Adipose tissue (tissue), 3 donors: ENCODE data around the gene MUC22. TPM values are rescaled to one million over a fixed set of nuclear protein-coding genes. Genes with fewer than 3 reads are reported as not detected.
"Not testable (repeated sequence)": the region's sequence is repeated elsewhere in the genome, so short reads cannot be mapped to it uniquely, and the experiment has no call there.

ENCODE experiments used
- H3K27ac ChIP-seq: one replicate; pipeline ENCODE4 v1.5.1; 2013; ENCODE audit warnings: low read depth, low read length
- WGBS, 3 donors: extraction: QIAGEN DNeasy Blood & Tissue Kit; methylation state at CpG; one replicate each; pipeline ENCODE4 v1.1.7; 2013; 5-methylcytosine and 5-hydroxymethylcytosine counted together
- polyA plus RNA-seq, 3 donors: library from polyadenylated mRNA; stranded (reverse); fragments of 200-250 nt; gene quantifications; one replicate each; pipeline ENCODE4 v1.2.3, GENCODE V29; 2013
- donor health status: healthy with polysubstance abuse.
- donor health status: Bipolar disorder and iron deficiency.
- donor health status: healthy.

Gene MUC22
- polyA plus RNA-seq, 3 donors, result not detected

GRCh38 chr6:31063906-31064435 lies 53.7 kb downstream of the MUC22 start:
- 71 to 87% (median 84%) methylated on average over 7 of the region's 7 CpGs for WGBS, 3 donors
- no peak overlapping the region for H3K27ac ChIP-seq

GRCh38 chr6:31065556-31065955 lies 55.3 kb downstream of the MUC22 start:
- no peak overlapping the region for H3K27ac ChIP-seq
- WGBS, 3 donors, result 53 to 60% (median 59%) methylated on average over 2 of the region's 2 CpGs

- not testable (repeated sequence) for H3K27ac ChIP-seq
- WGBS, 3 donors, result 84 to 94% (median 92%) methylated on average over 16 to 23 of the region's 32 CpGs
Observed at GRCh38 chr6:31067028-31067427, 56.8 kb downstream of the MUC22 start.

- not testable (repeated sequence) for H3K27ac ChIP-seq
- WGBS, 3 donors, result 80 to 86% (median 81%) methylated on average over 6 of the region's 11 CpGs
Observed at GRCh38 chr6:31067891-31068668, 57.8 kb downstream of the MUC22 start.

DNA sequence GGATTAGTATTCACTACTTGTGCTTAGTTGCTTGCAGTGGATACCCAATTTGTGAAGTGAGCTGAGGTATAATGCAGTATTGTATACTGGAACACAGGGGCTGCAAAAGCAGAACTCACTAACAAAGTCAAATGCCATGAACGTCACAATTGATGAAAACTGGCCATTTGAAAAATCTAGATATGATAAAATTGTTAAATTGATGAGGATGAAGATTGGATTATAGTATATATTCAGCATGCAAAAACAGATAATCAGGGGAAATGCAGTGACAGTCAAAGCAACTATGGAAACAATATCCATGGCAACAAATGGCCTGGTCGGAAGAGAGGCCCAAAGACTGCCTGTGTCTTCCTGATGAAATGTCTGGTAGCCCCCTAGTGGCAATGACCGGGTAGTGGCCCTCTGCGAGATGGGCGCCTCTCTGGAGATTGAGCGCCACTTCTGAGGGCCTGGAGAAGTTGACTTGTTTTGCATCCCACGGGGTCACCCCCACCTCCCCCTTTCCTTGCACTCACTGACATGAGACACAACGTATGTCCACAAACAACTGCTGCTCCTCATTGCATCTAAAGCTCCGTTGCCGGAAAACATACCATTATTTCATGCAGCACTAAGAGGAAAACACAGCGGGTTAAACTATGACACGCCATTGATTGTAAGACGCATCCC lies 58.5 kb downstream of the MUC22 start:
- 38 to 52% (median 49%) methylated on average over 13 of the region's 13 CpGs for WGBS, 3 donors
- no peak overlapping the region for H3K27ac ChIP-seq

GRCh38 chr6:31070711-31071197 lies 60.5 kb downstream of the MUC22 start:
- WGBS, 3 donors, result 34 to 48% (median 45%) methylated on average over 6 of the region's 6 CpGs
- no peak overlapping the region for H3K27ac ChIP-seq

- H3K27ac ChIP-seq, result no peak overlapping the region
- WGBS, 3 donors, result 89 to 94% (median 94%) methylated on average over 4 of the region's 4 CpGs
Observed at GRCh38 chr6:31074401-31074800, 64.1 kb downstream of the MUC22 start.

DNA sequence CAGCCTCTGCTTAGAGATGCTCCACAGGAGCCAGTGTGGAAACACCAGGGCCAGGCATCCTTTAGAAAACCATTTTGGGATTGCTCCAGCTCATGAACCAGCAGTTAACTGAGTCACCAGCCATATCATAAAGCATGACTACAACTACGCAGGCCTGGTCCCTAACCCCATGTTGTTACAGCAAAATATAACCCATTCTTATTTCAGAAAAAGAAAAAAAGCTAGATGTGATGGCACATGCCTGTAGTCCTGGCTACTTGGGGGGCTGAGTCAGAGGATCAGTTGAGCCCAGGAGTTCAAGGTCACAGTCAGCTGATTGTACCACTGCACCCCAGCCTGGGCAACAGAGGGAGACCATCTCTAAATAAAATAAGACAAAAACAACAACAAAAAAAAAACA lies 65.3 kb downstream of the MUC22 start:
- H3K27ac ChIP-seq, result no peak overlapping the region
- 93 to 100% (median 100%) methylated on average over 1 of the region's 1 CpG for WGBS, 3 donors

DNA sequence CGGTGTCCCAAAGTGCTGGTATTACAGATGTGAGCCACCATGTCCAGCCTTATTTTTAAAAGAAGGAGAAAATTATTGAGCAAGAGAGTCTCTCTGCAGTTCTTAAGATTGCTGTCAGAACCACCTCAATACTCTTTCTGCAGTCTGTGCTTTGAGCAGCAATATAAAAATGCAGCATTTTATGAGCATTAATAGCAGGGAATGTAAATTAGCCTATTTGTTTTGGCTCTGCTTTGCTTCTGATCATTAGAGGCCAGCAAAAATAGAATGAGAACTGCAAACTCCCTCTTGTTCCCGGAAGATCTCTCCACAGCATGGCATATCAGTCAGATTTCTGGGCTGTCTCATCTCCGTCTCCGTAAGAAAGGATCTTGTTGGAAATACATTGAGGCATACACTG lies 66.3 kb downstream of the MUC22 start:
- WGBS, 3 donors, result 90 to 92% (median 91%) methylated on average over 4 of the region's 4 CpGs

GRCh38 chr6:31079656-31080261 lies 69.5 kb downstream of the MUC22 start:
- WGBS, 3 donors, result 17 to 27% (median 22%) methylated on average over 22 of the region's 22 CpGs
- no peak overlapping the region for H3K27ac ChIP-seq

More for the DNA sequence above, 66.3 kb downstream of the MUC22 start:
- no peak overlapping the region for H3K27ac ChIP-seq

DNA sequence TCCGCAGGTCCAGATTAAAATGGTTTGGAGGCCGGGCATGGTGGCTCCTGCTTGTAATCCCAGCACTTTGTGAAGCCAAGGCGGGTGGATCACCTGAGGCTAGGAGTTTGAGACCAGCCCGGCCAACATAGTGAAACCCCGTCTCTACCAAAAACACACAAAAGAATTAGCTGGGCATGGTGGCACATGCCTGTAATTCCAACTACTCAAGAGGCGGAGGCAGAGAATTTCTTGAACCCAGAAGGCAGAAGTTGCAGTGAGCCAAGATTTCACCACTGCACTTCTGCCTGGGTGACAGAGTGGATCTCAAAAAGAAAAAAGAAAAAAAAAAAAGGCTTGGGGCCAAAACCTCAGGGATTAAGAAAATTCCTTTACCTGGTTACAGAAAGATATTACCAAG lies 71.6 kb downstream of the MUC22 start:
- WGBS, 3 donors, result 81 to 91% (median 90%) methylated on average over 6 of the region's 6 CpGs

DNA sequence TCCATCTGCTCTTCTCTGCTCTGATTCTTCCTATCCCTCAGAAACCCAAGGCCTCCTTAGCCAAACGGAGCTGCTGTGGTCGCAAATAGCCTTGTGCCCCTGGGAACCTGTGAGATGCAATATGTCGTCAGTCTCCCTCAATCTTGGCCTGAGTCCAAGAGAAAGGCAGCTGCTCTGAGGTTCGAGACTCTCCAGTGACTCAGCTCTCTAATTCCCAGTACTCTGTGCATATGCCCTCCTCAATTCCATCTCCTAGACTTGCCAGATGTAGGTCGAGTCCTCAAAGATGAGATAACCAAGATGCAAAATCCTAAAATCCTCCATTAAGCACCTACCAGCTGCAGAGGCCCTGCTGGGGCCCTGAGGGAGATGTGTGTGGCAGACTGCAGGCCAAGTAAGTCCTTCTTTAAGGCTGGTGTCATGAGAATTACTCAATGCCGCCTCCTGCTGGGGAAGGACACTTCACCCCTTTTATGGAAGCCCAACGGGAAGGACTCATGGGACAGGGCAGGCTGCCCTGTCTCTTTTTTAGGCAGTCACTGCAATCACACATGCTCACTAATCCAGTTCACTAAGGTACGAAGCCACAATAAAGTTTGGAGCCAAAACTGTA lies 73.6 kb downstream of the MUC22 start:
- H3K27ac ChIP-seq, result no peak overlapping the region
- WGBS, 3 donors, result 37 to 51% (median 38%) methylated on average over 8 of the region's 8 CpGs

More for the DNA sequence above, 71.6 kb downstream of the MUC22 start:
- H3K27ac ChIP-seq, result no peak overlapping the region

Other genes starting within 250 kb of the MUC22 start
- 10 to 100 TPM; 24.2 to 83.5 (median 57.4) TPM for gene DDR1, start 126.0 kb upstream of the MUC22 start, polyA plus RNA-seq
- gene GTF2H4, start 102.3 kb upstream of the MUC22 start, polyA plus RNA-seq, result 10 to 100 TPM; 15.5 to 35.9 (median 16.5) TPM
- gene VARS2, start 96.2 kb upstream of the MUC22 start, polyA plus RNA-seq, result 10 to 100 TPM; 14.2 to 25.3 (median 20.9) TPM
- gene SFTA2, start 78.3 kb upstream of the MUC22 start, polyA plus RNA-seq, result 1 to 10 TPM in 1 of 3 donors, under 1 TPM in 1, not detected in 1; 0.42 to 6.6 TPM
- gene MUCL3, start 69.5 kb upstream of the MUC22 start, polyA plus RNA-seq, result 1 to 10 TPM in 2 of 3 donors, under 1 TPM in 1; 0.08 to 8.5 (median 2.7) TPM
- 1 to 10 TPM in 1 of 3 donors, under 1 TPM in 1, not detected in 1; 0.05 to 1.1 TPM for gene MUC21, start 26.8 kb upstream of the MUC22 start, polyA plus RNA-seq
- not detected for gene C6orf15, start 102.1 kb downstream of the MUC22 start, polyA plus RNA-seq
- gene PSORS1C1, start 104.3 kb downstream of the MUC22 start, polyA plus RNA-seq, result 1 to 10 TPM in 1 of 3 donors, under 1 TPM in 2; 0.02 to 2.0 (median 0.28) TPM
- under 1 TPM in 1 of 3 donors, not detected in 2; 0.03 TPM for gene CDSN, start 110.0 kb downstream of the MUC22 start, polyA plus RNA-seq
- gene PSORS1C2, start 128.6 kb downstream of the MUC22 start, polyA plus RNA-seq, result under 1 TPM in 1 of 3 donors, not detected in 2; 0.07 TPM
- 10 to 100 TPM in 1 of 3 donors, 1 to 10 TPM in 2; 6.1 to 11.0 (median 7.4) TPM for gene CCHCR1, start 147.3 kb downstream of the MUC22 start, polyA plus RNA-seq
- 1 to 10 TPM; 1.4 to 3.9 (median 2.4) TPM for gene TCF19, start 148.1 kb downstream of the MUC22 start, polyA plus RNA-seq
- 1 to 10 TPM in 2 of 3 donors, under 1 TPM in 1; 0.79 to 4.9 (median 1.4) TPM for gene POU5F1, start 160.2 kb downstream of the MUC22 start, polyA plus RNA-seq